Tibial nerve (tissue), 4 donors: ENCODE results near the gene NBEAL2.

Experiments used
- EP300 ChIP-seq, 2 donors: sonication (generic); formaldehyde crosslinking; IDR thresholded peaks; one replicate each; pipeline ENCODE4 v1.6.1; 2017; ENCODE audit warnings: antibody characterized with exemption in 2 of 2, mild to moderate bottlenecking in 1 of 2
- POLR2A ChIP-seq, 2 donors: fragments of 450-650 bp; IDR thresholded peaks; one replicate each; pipeline ENCODE4 v1.6.1; 2017; ENCODE audit warnings: antibody characterized with exemption in 2 of 2, mild to moderate bottlenecking in 2 of 2, moderate library complexity in 2 of 2
- TF ChIP-seq, protein P1 (sequence below), 5 experiments: fragments of 200-600 bp in 3 of 5; fragments of 450-650 bp in 2 of 5; sonication (generic) in 3 of 5; IDR thresholded peaks; one replicate each; pipeline ENCODE4 v1.5.1; 2016 to 2019; ENCODE audit warnings: antibody characterized with exemption in 5 of 5, mild to moderate bottlenecking in 3 of 5, moderate library complexity in 2 of 5

DNA sequence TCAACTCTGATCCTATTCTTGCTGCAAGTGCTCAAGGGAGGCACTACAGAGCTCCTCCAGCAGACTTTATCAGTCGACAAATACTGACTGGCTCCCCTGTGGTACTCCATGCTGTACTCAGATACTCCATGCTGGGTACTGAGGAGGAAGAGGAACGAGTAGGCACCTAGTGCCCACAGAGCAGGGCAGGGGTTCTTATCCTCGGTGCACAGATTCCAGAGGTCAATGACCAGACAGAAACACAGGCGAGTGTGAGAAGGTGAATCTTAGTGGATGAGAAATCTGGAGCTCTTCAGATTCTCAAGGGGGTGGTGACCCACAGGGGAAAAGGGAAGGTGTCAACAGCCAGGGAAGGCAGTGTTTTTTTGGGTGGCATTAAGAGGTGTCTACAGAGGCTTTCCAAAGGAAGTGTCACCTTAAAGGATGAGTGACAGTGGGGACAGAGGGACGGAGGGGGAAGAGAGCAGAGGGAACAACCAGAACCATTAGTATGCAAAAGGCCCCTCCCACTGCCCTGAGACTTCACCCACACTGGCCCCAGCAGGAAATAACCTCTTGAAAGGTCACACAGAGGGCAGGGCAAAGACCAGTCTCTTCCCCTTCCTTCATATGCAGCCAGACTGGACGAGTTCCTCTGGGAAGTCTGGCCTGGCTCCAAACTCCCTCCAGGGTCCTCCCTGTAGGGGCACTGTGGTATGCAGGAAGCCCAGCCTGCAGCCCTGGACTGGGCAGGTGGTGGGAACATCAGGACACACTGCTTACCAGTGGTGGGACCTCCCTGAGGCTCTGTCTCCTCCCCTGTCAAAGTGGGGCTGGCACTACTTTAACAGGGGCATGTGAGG, 30.4 kb upstream of the NBEAL2 start:
- TF ChIP-seq POLR2A (IDR thresholded peaks at IDR 0.05) = no peak
- TF ChIP-seq, protein P1, sequence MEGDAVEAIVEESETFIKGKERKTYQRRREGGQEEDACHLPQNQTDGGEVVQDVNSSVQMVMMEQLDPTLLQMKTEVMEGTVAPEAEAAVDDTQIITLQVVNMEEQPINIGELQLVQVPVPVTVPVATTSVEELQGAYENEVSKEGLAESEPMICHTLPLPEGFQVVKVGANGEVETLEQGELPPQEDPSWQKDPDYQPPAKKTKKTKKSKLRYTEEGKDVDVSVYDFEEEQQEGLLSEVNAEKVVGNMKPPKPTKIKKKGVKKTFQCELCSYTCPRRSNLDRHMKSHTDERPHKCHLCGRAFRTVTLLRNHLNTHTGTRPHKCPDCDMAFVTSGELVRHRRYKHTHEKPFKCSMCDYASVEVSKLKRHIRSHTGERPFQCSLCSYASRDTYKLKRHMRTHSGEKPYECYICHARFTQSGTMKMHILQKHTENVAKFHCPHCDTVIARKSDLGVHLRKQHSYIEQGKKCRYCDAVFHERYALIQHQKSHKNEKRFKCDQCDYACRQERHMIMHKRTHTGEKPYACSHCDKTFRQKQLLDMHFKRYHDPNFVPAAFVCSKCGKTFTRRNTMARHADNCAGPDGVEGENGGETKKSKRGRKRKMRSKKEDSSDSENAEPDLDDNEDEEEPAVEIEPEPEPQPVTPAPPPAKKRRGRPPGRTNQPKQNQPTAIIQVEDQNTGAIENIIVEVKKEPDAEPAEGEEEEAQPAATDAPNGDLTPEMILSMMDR (IDR thresholded peaks at IDR 0.05) = no peak
- TF ChIP-seq EP300 (IDR thresholded peaks at IDR 0.05) = no peak
